Measurements from ENCODE around the gene ZNF621.

ZNF621 gene

DNA sequence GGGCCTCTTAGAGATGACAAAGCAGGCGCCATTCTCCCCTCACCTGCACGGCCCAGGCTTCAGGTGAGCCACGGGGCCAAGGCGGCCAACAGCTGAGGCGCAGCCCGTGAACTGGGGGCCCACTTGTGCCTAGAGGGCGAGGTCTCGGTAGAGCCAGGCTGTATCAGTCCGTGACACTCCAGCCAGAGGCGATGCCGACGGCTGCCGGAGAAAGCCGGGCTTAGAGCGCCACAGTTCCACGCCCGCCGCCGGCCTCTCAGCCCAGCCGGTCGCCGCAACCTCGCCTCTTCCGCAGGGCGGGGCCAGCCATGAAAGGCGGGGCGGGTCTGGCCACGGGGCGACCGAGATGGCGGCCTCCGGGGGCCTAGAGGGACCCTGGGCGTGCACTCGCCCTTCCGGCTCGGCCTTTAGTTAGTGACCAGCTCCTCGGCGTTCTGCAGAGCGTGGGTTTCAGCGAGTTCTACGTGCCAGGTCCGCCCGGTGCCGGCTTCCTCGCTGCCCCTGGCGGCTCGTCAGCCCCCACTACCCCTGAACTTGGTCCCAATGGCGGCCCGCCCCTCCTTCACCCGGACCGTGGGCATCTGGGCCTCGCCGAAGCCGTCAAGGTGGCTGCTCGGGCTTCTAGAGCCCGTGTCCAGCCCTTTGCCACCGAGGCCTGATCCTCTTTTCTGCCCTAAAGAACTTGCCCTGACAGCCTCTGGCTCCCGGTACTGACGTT is at the start of gene ZNF621:
Gene ZNF621 (plus strand): TSS at position 393 of the 718 bp plus-strand sequence. CDS start 881 bp downstream, outside the sequence.
- peak; percentile 87 for DNase-seq (ENCODE audit: low spot score)

DNA sequence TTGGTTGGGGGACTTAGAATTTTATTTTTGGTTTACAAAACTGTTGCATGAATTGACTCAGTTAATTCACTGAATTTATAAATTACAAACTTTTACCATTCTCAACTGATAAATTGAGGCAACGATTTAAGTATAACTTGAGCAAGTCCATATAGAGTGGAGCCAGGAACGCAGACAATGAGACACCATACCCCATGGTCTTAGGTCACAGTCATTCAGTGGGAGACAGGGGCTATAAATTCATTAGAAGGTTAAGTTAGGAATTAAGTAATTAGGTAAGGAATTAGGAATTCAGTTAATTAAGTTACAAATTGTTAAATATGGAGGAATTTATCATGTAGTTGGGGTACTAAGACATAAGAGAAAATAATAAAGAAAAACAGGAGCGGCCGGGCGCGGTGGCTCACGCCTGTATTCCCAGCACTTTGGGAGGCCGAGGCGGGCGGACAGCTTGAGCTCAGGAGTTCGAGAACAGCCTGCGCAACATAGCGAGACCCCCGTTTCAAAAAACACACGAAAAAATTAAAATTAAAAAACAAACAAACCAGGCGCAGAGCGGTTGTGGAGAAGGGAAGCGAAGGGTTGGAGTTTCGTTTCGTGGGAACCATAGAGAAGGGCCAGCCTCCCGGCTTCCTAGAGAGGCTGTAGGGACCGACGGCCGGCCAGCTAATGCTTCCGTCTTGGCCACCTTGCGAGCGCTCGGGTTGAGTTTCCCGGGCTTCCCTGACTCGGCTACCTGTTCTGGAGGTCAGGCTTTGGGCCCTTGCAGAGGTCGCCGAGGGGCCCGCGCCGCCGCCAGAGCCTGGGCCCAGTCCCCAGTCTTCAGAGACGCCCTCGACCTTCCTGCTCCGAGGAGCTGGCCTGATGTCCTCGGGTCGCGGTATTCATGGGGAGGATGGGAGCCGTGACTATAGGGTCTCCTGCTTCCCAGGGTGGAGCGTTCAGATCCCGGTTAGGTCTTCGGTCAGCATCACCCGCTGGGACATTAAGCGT is 48.0 kb upstream of the ZNF621 start, which contains the start of gene ZNF619:
Gene ZNF619 (plus strand): TSS at position 645 of the 993 bp plus-strand sequence. CDS start 858 bp downstream, outside the sequence.
- peak; percentile 75 for DNase-seq (ENCODE audit: low spot score)

DNA sequence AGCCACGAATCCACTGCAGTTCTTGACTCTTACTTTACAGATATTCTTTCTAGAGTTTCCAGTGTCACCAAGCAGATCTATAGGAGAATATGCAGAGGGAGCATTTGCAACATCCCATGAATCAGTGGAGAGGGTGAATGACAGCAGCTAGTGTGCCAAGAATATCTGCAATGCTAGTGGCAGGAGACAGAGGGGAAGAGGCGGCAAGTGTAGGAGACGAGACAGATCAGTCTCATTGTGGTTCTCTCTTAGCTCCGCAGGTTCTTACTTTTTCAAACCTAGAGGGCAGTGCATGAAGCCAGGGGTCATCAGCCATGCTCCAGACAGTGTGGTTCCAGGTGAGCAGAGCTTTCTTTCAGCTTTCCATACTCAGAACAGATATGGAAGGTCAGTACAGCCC is 47.1 kb upstream of the ZNF621 start:
- DNase-seq (ENCODE audit: low spot score): no peak

DNA sequence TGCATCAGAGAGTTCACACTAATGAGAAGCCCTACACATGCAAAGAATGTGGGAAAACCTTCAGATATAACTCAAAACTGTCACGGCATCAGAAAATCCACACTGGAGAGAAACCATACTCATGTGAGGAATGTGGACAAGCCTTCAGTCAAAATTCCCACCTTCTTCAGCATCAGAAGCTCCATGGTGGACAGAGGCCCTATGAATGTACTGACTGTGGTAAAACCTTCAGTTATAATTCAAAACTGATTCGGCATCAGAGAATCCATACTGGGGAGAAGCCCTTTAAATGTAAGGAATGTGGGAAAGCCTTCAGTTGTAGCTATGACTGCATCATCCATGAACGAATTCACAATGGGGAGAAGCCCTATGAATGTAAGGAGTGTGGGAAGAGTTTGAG is 37.6 kb upstream of the ZNF621 start:
- no peak for DNase-seq (ENCODE audit: low spot score)

DNA sequence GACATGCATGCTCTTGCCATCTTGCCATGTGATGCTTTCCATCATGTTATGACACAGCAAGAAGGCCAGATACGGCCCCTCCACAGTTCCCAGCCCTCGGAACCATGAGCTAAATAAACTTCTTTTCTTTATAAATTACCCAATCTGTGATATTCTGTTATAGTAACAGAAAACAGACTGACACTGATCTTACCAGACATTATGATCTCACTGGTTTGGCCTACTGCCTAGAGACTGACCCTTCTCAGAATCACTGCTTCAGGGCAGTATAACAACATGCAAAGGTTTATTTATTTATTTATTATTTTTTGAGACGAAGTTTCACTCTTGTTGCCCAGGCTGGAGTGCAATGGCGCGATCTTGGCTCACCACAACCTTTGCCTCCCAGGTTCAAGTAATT is 33.8 kb upstream of the ZNF621 start:
- DNase-seq (ENCODE audit: low spot score): no peak

DNA sequence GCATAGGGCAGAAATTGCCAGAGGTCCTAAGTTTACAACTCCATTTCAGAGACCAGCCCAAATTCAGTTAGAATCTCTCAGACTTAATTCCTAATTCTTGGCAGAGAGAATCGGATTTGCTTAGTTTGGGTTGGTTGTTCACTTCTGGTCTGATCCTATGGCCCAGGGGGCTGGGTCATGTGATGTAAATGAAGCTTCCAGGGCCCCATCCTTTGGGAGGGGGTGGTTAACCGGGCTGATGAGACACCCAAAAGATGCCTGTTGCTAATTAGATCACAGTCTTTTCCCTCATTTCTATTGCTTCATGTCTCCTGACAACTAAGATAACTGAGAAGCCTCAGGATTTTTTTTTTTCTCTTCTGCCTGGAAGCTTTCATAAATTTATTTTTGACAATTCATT is 30.1 kb upstream of the ZNF621 start:
- no peak for DNase-seq (ENCODE audit: low spot score)

DNA sequence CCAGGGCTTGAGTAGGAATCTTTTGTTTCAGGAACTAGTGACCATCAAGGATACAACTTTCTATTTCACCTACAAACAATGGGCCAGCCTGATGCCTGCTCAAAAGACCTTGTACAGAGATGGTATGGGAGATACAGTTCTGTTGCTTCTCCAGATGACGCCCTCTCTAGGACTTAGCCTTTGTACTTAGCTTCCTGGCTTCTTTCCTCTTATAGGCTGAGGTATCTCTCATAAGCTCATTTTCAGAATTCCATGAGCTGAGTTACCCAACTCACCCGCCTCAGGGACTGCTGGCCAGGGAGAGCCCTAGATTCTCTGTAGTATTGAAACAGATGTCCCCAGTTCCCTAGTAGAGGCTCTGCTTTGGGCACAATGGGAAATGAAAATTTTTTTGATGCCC is 27.5 kb upstream of the ZNF621 start:
- no peak for DNase-seq (ENCODE audit: low spot score)

DNA sequence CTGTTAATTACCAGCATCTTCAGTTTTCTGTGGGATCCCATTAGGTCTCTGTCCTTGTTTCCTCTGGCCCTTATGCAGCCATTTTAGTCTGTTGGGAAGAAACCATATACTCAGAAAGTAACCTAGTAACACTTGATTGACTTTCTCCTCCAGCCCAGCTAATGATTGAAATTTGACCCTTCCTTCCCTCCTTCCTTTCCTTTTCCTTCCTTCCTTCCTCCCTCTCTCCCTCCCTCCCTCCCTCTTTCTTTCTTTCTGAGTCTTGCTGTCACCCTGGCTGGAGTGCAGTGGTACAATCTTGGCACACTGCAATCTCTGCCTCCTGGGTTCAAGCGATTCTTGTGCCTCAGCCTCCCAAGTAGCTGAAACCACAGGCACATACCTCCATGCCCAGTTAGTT is 24.8 kb upstream of the ZNF621 start:
- DNase-seq (ENCODE audit: low spot score): no peak

DNA sequence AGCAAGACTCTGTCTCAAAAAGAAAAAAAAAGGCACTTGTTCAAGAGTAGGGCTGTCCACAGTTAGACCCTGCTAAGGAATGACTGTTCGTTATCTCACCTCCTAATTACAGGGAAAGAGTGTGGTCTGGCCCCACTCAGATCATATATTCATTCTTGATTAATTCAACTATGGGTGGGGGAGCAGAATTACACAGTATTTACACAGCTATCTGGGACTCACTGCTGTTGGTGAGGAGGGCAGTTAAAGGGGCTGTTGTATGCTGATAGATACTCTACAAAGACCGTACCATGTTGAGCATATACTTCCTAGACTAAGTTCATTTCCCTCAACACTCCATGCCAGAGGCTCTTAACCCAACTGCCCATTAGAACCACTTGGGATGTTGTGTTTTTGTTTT is 22.7 kb upstream of the ZNF621 start:
- no peak for DNase-seq (ENCODE audit: low spot score)

DNA sequence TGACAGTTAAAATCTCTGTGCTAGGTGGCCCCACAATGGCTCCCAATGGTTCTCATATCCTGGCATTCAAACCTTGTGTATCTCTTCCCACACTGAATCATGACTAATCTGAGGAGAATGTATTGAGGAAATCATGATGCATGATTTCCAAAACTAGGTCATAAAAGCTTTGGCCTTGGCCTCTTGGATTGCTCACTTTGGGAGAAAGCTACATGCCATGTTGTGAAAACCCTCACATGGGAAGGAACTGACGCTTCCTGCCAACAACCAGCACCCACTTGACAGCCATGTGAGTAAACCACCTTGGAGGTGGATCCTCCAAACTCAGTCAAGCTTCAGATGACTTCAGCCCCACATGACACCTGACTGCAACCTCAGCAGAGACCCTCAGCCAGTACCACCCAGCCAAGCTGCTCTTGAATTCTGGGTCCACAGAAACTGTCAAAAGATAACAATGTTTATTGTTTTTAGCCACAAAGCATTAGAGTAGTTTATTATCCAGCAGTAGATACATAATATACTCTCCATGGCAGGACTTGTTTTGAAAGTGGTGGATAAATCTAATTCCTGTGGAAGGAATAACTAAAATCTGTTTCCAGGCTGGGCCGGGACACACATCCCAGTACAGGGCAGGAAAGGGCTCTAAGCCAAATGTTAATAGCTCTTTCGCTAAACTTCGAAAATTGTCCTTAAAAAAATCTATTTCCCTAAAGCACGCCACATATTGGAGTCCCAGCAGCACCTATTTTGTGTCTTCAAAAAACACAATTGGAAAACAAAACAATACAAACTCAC is 19.9 kb upstream of the ZNF621 start:
- DNase-seq (ENCODE audit: low spot score): no peak

DNA sequence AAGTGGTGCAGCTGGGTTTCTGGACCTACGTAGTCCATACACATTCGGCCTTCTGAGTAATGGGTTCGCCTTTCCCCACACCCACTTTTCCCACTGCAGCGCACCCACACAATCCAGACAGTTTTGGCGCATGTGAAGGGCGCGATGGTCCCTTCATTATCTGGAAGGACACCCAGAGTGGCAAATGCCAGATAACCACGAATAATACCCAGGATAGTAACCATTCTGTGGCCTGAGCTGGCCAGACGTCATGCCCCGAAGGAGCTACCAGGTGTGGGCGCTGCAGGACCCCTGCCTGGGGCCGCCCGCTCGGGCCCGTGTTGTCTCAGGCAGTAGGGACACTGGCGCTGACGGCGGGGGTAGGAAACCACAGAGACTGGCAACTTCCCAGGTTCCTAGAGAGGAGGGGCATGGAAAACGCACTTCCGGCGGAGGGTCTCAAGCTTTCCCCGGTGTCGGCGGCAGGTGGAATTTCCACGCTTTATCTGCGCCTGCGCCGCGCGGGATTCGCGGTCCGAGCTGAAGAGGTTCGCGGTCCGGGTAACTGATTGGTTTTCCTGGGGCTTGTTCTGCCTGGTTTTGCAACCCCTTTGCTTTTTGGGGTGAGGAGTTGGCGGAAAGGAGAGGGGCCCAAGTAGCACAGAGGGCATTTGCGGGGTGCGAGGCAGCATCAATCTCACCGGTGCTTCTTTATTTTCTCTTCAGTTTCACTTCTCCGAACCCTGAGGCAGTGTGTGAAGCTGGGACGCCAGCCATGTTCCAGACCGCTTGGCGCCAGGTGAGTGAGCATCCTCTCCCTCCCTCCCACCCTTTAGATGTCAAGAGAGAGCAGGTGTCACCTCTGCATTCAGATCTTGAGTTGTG is 18.9 kb upstream of the ZNF621 start, which contains the start of gene ZNF620:
Gene ZNF620 (plus strand): TSS at position 441 of the 864 bp plus-strand sequence. CDS start 314 bp downstream, at position 755.
- peak; percentile 54 for DNase-seq (ENCODE audit: low spot score)

DNA sequence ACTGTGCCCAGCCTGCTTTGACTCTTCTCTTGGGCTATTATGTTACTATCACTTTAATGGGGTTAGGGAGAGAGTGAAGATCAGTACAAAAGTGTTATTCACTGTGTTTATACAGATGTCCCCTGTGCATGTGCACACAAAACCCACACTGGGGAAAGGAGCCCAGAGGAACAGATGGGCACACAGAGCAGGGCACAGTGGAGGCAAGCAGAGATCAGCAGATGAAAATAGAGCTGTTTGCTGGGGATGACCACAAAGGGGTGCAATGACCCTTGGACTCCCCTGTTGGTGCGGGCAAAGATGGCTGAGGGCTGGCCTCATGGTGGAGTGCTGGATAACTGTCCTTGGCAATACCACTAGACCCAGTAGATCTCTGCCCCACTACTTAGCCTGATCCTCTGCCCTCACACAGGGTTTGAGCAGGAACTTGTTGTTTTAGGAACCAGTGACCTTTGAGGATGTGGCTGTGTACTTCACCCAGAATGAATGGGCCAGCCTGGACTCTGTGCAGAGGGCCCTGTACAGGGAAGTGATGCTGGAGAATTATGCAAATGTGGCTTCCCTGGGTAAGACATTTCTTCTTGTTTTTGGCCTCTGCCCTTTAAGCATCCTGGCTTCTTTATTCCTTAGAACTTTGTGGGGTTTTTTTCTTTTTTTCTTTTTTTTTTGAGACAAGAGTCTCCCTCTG is 13.6 kb upstream of the ZNF621 start:
- DNase-seq (ENCODE audit: low spot score): no peak

DNA sequence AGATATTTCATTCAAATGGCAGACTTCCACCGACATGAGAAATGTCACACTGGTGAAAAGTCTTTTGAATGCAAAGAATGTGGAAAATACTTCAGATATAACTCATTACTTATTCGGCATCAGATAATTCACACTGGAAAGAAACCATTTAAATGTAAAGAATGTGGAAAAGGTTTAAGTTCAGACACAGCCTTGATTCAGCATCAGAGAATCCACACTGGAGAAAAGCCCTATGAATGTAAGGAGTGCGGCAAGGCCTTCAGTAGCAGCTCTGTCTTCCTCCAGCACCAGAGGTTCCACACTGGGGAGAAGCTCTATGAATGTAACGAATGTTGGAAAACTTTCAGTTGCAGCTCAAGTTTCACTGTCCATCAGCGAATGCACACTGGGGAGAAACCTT is 8.6 kb upstream of the ZNF621 start:
- no peak for DNase-seq (ENCODE audit: low spot score)

DNA sequence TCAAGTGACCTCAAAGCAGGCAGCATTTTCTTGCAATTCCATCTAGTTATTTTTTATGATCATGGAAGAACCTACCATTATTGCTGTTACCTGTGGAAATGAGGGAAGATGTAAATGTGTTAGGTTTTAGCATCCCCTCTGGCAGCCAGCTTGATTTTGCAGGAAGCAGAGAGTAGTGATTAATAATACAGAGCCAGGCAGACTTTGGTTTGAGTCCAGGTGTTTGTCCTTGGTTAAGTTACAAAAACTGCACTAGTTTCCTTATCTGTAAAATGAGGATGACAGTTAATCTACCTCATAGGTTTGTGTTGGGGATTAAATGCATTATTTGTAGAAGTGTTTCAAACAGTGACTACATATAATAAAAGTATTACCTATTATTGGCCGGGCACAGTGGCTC is 6.7 kb upstream of the ZNF621 start:
- DNase-seq (ENCODE audit: low spot score): no peak

DNA sequence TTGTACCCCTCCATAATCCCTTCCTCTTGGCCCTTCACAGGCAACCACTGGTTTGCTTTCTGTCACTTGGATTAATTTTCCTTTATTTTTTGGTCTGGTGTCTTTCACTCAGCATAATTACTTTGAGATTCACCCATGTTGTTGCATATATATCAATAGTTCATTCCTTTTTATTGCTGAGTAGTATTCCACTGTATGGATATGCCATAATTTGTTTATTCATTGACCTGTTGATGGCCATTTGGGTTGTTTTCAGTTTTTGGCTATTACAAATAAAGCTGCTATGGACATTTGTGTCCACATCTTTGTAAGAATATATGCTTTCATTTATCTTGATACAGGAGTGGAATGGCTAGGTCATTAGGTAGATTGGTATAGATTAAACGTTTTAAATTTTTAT is 5.9 kb upstream of the ZNF621 start:
- no peak for DNase-seq (ENCODE audit: low spot score)

DNA sequence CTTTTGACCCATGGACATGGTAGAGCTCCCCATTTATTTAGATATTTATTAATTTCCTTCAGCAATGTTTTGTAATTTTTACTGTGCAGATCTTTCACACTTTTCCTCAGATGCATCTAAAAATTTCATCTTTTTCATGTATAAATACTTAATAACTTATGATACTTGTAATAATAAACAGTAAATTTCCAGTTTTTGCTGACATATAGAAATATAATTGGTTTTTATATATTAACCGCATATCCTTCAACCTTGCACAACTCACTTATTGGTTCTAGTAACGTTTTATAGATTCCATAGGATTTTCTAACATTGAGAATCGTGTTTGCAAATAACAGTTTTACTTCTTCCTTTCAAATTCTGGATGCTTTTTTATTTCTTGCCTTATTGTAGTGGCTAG is 3.5 kb upstream of the ZNF621 start:
- DNase-seq (ENCODE audit: low spot score): no peak

DNA sequence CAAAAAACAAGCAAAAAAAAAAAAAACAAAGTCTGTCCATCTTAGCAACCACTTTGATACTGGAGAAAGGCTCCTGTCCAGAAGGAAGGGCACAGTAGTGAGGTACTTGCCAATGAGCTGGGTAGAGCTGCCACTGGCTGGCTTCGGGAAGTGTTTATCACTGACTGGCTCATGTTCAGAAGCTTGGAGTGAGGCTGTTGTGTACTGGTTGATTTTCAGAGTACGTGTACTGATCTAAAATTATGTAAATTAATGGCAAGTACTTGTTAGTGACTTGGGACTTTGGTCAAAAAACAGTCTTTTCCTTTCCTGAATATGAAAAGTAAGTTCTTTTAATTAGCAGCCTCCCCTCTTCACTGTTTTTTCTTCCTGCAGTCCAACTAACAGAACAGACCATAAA is 979 bp upstream of the ZNF621 start:
- no peak for DNase-seq (ENCODE audit: low spot score)

DNA sequence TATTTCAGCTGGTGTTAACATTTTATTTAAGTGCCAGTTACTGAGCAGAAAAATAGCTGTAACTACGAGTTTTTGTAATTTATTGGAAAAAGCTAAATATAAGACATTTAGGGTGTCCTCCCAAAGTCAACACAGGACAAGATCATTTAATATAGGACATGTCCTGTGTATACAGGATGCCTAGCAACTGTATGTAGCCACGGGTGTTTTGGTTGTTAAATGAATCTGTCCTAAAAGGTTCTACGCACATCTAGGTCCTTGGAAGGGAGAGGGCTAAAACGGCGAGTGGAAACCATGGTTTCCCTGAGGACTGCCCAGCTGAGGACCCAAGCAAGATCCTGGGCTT is 565 bp upstream of the ZNF621 start:
- DNase-seq (ENCODE audit: low spot score): no peak

DNA sequence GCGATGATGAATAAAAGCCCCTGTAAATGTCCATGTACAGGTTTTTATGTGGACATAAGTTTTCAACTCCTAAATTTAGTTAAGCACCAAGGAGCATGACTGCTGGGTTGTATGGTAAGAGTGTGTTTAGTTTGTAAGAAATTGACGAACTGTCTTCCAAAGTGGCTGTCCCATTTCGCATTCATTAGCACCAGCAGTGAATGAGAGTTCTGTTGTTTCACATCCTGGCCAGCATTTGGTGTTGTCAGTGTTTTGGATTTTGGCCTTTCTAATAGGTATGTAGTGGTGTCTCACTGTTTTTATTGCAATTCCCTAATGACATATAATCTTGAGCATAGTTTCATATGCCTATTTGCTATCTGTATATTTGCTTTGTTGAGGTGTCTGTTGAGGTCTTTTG is 3.7 kb downstream of the ZNF621 start:
- no peak for DNase-seq (ENCODE audit: low spot score)

DNA sequence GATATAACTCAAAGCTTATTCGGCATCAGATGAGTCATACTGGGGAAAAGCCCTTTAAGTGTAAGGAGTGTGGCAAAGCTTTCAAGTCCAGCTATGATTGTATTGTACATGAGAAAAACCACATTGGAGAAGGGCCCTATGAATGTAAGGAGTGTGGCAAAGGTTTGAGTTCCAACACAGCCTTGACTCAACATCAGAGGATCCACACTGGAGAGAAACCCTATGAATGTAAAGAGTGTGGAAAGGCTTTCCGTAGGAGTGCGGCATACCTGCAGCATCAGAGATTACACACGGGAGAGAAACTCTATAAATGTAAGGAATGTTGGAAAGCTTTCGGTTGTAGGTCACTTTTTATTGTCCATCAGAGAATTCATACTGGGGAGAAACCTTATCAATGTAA is 7.5 kb downstream of the ZNF621 start:
- no peak for DNase-seq (ENCODE audit: low spot score)

DNA sequence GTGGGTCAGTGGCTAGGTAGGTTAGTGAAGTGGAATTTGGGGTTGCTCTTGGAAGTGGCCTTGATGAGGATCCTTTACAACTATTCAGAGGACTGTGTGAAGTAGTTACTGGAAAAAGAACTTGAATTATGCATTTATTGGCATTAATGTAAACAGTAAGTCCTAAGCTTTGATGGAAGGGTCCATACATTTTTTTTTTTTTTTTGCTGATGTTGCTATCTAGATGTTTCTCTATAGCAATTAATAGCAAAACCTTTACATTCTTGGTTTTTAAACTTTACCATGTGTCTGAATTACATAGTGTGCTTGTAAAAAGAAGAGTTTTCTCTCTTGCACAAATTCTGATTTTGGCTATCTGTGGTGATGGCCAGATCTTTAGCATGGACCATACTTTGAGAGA is 9.5 kb downstream of the ZNF621 start:
- no peak for DNase-seq (ENCODE audit: low spot score)
